GM19452 (cell line): ENCODE results near the gene TRAPPC3.
A peak's percentile ranks its signal among the peaks of the same experiment; 100 is the strongest.

ENCODE experiments used
- ATAC-seq: cut with Tn5 transposase; IDR thresholded peaks from one replicate; pipeline ENCODE4 v1.9.1; 2021; ENCODE audit not compliant: unreplicated experiment

TRAPPC3 gene

GRCh38 chr1:36106269-36106668 lies 43.0 kb downstream of the TRAPPC3 start:
- ATAC-seq, result no peak

GRCh38 chr1:36101546-36101945 lies 47.7 kb downstream of the TRAPPC3 start:
- ATAC-seq, result no peak

GRCh38 chr1:36100376-36100775 lies 48.9 kb downstream of the TRAPPC3 start:
- no peak for ATAC-seq

GRCh38 chr1:36099681-36100341 lies 49.5 kb downstream of the TRAPPC3 start:
- ATAC-seq, result no peak

DNA sequence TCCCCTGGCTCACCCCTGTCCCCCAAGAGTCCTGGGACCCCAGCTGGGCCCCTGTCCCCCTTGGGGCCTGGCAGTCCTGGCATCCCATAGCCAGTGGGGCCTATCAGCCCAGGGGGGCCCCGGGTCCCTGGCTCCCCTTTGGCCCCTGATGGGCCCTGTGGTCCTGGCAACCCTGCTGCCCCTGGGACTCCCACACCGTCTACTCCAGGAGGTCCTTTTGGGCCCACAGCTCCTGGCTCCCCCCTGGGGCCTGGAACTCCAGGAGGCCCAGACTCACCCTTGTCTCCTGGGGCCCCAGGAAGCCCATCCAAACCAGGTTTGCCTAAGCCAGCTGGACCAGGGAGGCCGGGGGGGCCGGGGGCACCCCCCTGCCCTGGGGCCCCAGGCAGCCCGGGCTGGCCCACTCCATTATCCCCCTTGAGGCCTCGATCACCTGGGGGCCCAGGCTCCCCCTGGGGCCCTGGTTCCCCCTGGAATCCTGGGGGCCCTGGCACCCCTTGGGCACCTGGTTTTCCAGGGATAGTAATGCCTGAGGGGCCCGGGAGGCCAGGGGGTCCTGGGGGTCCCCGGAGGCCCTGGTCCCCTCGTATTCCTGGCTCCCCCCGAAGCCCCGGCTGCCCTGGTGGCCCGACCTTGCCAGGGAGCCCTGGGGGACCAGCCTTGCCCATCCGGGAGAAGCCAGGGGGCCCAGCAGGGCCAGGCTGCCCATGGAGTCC lies 50.5 kb downstream of the TRAPPC3 start:
- no peak for ATAC-seq

DNA sequence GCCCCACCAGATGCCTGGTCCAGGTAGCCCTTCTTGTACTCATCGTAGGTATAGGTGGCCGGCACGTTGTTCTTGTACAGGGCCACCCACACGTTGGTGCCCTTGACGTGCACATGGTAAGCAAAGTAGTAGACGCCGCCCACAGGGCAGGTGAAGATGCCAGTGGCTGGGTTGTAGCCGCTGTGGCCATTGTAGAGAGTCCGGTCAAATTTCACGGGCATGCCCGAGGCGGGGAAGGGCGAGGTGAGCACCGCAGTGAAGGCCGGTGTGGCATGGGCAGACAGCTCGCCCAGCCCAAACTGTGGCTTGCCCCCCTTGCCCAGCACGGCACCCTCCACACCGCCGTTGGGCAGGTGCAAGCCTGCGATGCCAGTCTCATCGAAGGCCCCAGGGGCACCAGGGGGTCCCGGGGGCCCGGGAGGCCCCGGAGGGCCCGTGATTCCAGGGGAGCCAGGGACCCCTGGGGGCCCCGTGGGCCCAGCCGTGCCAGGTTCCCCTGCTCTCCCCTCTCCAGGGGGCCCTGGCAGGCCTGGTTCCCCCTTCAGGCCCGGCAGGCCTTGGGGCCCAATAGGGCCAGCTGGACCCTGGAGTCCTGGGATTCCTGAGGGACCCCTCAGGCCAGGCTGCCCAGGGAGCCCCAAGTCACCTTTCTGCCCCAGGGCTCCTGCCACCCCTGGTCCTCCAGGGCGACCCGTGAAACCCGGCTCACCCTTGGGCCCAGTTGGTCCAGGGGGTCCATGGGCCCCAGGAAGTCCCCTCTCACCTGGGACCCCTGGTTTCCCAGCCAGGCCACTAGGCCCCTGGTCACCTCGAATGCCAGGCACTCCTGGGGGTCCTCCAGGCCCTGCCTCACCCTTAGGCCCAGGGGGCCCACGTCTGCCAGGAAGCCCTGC lies 51.3 kb downstream of the TRAPPC3 start:
- no peak for ATAC-seq

GRCh38 chr1:36096500-36097432 lies 52.5 kb downstream of the TRAPPC3 start:
- no peak for ATAC-seq

DNA sequence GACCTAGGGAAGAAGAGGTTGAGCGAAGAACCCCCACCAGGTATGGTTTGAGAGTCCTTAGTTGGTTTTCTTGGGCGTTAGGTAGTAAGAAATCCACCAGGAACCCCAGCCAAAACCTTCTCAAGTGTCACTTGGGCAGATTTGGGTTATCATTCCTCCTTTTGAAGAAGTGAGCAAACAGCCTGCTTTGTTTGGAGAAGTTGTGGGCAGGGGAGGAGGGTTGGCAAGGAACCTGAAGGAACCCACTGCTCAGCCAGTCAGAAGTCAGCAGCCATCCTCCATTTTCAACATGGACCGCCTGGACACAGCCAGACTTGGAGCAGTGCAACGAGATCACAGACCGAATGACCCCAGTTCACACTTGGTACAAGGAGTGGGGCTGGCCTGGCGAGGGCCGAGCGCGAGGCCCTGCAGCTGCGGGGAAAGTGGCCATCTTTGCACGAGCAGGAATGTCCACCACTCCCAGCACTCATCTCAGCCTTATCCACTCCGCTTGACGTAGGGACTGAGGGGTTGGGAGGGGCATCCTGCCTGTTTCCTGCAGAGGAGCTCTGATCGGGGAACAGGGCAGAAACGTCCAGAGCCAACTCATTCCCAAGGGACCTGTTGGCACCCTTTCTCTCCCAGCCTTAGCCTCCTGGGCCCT lies 53.4 kb downstream of the TRAPPC3 start:
- no peak for ATAC-seq

DNA sequence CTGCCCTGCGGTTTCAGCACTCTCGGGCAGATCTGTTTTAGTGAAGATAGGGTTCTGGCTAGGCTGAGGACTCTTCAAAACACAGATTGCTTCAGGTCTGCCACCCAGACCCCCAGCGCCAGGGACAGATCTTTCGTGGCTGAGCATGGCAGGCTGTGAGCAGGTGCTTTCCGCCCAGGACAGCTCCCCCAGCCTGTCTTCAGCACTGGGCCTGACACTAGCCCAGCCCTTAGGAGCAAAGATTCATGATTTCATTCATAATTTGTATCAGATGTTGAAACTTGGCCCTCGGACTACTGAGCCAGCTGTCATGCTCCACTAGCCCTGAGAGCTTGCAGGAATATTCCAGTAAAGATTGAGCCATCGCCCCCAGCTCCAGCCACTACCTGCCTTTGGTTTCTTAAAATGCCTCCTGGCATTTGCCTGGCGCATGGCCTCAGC lies 54.6 kb downstream of the TRAPPC3 start:
- no peak for ATAC-seq

GRCh38 chr1:36093929-36094328 lies 55.4 kb downstream of the TRAPPC3 start:
- ATAC-seq, result no peak

DNA sequence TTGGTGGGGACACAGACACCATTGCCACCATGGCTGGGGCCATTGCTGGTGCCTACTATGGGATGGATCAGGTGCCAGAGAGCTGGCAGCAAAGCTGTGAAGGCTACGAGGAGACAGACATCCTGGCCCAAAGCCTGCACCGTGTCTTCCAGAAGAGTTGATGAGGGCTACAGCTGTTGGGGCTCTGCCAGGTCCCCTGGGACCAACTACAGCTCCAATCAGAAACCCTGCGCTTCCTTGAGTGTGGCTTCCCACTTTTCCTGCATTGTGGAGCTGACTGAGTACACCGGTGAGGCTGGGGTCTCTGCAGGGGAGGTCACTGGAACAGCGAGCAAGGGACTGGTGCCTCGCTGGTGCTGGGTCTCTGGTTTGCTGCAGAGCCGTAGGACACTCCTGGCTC lies 56.1 kb downstream of the TRAPPC3 start:
- ATAC-seq, result no peak

DNA sequence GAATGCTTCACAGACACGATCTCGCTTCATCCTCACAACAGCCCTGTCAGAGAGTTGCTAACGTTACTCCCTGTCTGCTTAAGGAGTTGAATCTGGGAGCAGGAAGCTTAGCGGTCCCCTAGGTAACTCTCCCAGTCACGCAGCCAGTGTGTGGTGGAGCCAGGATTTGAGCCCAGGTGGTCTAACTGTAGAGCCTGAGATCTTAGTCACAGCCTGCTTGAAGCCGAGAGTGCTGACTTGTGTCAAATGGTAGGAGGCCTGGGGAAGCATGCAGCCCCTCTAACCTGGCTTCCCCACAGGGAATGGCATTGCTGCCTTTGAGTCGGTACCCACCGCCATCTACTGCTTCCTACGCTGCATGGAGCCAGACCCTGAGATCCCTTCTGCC lies 56.5 kb downstream of the TRAPPC3 start:
- ATAC-seq, result no peak

DNA sequence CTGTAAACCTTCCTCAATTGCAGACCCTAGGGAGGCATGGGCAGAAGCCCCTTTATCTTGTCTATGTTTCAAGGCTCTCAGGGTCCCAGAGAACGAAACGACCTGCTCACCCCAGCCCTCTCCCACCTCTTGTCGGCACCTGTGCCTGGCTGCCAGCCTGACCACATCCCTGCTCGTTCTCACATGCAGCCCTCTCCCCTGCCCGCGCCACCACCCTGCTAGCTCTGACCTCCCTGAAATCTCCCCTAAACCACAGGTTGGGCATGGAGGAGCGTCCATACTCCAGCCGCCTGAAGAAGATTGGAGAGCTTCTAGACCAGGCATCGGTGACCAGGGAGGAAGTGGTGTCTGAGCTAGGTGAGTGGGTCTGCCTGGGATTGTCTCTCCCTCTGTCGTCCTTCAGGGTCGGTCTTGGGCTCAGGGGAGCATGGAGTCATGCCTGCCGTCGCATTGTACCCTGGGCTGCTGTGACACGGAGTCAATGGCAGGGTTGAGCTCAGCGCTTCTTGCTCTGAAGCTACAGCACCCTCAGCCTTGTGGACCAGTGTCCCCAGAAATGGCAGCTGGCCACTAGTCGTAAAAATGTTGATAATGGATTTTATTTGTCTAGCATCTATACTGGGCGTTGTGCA lies 57.0 kb downstream of the TRAPPC3 start:
- no peak for ATAC-seq

DNA sequence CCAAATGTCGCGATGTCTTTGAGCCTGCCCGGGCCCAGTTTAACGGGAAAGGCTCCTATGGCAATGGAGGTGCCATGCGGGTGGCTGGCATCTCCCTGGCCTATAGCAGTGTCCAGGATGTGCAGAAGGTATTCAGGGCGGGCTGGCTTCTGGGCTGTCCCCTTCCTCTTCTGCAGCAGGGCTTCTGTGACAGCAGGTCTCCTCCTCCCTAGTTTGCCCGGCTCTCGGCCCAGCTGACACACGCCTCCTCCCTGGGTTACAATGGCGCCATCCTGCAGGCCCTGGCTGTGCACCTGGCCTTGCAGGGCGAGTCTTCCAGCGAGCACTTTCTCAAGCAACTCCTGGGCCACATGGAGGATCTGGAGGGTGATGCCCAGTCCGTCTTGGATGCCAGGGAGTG lies 57.6 kb downstream of the TRAPPC3 start:
- no peak for ATAC-seq

DNA sequence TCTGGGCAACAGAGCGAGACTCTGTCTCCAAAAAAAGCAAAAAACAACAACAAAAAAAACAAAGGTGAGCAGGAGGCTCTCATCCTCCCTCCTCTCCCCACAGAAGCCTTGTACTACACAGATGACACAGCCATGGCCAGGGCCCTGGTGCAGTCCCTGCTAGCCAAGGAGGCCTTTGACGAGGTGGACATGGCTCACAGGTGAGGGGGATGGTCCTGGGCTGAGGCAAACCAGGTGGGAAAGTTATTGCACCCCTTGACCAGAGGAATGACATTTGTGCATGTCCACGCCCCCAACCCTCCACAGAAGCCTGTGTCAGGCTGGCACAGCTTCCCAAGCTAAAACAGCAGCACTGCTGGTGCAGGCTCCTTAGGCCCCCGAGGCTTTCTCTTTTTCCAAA lies 58.1 kb downstream of the TRAPPC3 start:
- no peak for ATAC-seq

- no peak for ATAC-seq
Observed at GRCh38 chr1:36089393-36090121, 59.7 kb downstream of the TRAPPC3 start.

DNA sequence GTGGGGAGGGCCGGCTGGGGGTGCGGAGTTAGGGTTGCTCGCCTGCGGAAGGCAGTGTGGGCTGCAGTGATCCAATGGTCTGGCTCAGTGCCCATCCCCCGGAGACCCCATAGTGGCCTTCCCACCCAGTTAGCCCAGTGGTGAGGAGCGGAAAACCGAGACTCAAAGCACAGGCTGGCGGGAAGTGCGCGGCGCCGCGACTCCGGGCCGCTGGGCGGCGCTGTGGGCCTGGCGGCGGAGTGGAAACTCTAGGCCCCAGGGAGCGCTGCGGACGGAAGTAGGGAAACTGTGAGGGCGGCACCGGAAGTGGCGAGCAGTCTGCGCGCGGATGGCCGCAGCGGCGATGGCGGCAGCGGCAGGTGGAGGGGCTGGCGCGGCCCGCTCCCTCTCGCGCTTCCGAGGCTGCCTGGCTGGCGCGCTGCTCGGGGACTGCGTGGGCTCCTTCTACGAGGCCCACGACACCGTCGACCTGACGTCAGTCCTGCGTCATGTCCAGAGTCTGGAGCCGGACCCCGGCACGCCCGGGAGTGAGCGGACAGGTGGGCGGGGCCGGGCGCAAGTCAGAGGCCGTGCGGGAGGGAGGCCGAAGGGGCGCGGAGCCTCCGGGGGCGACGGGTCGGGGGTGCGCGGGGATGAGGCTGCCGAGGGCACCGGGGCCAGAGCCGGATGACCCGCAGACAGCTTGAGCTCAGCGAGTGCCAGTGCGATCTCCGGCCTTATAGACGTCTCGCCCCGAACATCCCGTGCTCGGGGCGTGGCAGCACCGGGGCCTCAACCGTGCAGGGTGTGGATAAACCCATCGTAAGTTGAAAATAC lies 60.5 kb downstream of the TRAPPC3 start, which contains the start of gene ADPRS:
Gene ADPRS (plus strand): TSS at position 316 of the 816 bp plus-strand sequence. CDS start 13 bp downstream, at position 329.
- ATAC-seq, result peak; percentile 86

GRCh38 chr1:36088265-36088576 lies 61.1 kb downstream of the TRAPPC3 start:
- ATAC-seq, result peak; percentile 13
